HG02970 (cell line): ENCODE data around the gene ZW10.
"Not testable (repeated sequence)": the region's sequence is repeated elsewhere in the genome, so short reads cannot be mapped to it uniquely, and the experiment has no call there.

Source experiments
- ATAC-seq: cut with Tn5 transposase; IDR thresholded peaks from one replicate; pipeline ENCODE4 v1.9.1; 2021; ENCODE audit warnings: mild to moderate bottlenecking, moderate library complexity, moderate number of reproducible peaks; ENCODE audit not compliant: unreplicated experiment, low FRiP score

ZW10 gene

DNA sequence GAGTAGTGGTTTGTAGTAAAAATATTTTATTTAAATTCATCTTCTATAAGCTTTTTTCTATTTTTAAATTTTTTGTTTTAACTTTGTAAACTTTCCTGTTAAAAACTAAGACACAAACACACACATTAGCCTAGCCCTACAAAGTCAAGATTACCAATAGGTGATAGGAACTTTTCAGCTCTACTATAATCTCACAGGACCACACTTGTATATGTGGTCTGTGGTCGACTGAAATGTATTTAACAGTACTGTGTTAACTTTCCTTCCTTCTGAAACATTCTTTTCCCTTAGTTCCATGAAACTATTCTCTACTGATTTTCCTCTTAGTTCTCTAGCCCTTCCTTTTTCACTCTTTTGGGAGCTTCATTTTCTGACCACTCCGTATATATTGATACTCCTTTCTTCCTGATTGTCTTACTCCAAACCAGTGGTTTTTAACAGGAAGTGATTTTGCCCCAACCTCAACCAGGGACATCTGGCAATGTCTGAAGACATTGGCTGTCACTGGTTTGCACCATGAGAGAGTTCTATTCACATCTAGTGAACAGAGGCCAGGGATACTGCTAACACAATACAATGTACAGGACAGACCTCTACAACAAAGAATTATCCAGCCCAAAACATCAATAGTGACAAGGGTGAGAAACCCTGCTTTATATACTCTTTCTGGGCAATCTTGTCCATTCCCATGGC lies 8.8 kb downstream of the ZW10 start:
- ATAC-seq, result no peak

DNA sequence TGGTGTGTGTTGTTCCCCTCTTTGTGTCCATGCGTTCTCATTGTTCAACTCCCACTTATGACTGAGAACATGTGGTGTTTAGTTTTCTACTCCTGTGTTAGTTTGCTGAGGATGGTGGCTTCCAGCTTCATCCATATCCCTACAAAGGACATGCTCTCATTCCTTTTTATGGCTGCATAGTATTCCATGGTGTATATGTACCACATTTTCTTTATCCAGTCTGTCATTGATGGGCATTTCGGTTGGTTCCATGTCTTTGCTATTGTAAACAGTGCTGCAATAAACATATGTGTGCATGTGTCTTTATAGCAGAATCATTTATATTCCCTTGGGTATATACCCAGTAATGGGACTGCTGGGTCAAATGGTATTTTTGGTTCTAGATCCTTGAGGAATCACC lies 10.5 kb downstream of the ZW10 start:
- not testable (repeated sequence) for ATAC-seq

DNA sequence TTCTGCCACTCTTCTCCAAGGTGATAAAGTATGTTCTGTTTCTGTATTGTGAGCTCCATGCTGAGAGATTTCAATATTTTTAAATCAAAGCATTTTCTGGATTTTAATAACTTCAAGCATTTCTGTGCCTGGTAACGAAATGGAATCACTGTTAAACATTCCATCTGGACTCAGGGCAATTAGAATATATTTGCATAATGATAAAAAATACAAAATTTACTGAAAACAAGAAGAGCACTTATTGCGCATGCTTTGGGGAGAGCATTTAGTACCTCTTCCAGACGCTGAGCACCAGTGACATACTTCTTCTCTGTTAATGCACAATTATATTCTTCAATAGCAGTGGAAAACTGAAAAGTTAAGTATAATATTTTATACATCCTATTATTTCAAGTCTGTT lies 13.3 kb downstream of the ZW10 start:
- no peak for ATAC-seq

DNA sequence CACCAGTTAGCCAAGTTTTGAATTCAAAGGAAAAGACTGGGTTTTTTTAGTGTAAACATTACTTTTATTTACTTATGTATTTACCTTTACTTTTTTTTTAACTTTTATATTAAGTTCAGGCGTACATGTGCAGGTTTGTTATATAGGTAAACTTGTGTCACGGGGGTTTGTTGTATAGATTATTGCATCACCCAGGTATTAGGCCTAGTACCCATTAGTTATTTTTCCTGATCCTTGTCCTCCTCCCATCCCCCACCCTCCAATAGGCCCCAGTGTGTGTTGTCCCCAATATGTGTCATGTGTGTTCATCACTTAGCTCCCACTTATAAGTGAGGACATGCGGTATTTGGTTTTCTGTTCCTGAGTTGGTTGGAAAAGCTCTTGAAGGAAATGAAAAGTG lies 20.6 kb downstream of the ZW10 start:
- ATAC-seq, result no peak

DNA sequence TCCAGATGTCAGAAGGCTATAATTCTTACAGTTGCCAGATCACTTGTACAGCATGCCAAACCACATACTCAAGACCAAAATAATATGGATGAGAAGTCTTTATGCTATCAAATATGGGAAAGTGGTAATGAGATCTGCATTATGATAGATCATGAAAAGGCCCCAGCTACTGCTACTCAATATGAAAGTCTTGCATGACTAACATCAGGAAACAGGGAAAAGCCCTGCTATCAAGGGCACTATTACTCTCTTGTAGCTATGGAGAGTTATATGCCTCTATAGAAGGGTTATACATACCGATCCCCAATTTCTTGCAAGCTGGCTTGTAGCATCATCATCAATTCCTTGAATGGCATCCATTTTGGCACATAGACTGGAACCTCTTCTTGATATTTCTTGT lies 37.2 kb downstream of the ZW10 start:
- ATAC-seq, result no peak

DNA sequence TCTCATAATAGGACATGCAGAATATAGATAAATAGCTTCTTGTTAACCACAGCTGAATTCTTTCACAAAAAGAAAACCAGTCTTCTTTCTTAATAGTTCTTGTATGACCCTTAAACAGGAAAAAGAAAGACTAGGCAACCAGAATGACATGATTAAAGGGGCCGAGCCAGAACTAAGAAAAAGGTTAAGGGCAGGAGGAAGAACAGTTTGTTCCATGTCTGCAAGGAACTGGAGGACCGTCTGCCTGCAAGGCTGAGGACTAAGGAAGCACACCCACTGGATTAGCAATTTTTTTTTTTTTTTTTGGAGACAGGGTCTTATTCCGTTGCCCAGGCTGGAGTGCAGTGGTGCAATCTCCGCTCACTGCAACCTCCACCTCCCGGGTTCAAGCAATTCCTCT lies 41.4 kb downstream of the ZW10 start:
- ATAC-seq, result no peak

DNA sequence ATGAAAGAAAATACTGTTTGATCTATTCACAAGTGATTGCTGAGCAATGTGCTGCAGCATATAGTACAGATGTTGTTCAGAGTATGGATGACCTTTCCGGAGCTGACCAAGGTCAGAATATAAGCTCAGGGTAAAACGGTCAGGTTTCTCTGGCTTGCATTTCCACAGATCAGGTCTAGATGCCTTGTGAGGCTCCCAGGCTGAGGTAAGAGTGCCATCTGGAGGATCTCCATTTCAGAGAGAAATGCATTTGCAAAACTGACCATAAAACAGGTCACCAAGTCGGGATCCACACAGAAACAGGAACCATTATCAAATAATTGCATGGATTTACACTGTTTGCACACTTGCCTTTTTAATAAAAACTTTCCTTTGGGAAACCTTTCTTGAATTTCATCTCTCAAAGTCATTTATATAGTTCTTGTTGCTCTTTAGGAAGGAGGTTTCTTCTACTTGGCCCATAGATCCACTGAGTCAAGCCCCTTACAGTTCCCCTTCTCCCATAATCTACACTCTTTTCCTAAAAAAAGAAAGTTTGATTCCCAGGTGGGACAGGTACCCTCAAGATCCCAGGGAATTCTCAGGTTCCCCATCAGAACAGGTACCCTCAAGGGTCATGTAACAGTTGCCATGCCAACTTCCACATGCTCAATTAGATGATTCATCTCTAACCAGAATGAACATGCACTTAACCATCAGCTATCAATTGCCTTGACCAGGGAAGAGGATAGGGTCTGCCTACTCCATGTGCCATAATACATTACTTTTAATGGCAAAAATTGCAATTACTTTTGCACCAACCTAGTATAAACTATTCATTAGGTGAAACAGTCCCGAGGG lies 42.4 kb downstream of the ZW10 start:
- ATAC-seq, result no peak

DNA sequence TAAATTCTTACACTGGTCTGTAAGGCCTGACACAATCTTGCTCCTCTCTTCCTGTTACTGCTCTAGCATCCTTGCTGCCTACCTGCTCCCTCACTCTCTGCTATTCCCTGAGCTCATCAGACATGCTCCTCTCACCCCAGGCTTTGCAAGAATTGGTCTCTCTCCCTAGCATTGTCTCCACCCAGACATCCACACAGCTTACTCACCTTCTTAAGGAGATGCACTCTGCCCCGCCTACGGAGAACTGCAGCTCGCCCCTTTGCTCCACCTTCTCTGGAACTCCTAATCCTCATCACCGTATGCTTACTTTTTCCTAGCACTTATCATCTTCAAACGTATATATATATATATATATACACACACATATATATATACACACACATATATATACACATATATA lies 44.0 kb downstream of the ZW10 start:
- ATAC-seq, result no peak

DNA sequence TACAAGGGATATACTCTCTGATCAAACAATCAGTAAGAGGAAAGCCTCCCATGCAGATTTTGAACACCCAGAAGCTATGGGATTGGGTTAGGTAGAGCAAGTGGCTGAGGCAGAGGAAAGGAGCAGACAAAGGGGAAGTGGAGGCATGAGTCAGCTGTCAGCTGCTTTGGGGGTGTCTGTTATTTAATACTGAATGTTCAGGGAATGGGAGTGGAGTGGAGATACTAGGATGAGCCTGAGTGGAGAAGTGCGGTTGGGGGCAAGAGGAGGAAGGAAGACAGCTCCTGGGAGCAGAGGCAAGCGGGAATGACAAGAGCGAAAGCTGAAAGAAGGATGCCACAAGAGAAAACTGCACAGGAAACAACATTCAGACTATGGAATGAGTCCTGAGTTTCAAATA lies 44.7 kb downstream of the ZW10 start:
- no peak for ATAC-seq

DNA sequence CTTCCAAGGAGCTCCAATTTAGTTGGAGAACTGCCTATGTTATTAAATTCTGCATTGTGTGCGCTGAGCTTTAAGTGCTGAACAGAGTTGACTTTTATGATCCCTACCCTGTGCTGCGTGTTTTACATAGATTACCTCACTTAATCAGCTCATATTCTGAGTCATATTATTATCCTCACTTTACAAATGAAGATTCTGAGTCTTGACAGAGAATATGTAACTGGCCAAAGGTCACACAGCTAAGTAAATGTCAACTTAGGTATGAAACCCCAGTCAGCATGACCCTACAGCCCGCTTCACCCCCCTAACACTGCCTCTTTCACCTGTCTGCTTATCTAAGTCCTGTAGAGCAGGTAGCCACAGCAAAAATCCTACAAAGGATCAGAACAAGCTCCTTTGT lies 47.6 kb downstream of the ZW10 start:
- ATAC-seq, result no peak

DNA sequence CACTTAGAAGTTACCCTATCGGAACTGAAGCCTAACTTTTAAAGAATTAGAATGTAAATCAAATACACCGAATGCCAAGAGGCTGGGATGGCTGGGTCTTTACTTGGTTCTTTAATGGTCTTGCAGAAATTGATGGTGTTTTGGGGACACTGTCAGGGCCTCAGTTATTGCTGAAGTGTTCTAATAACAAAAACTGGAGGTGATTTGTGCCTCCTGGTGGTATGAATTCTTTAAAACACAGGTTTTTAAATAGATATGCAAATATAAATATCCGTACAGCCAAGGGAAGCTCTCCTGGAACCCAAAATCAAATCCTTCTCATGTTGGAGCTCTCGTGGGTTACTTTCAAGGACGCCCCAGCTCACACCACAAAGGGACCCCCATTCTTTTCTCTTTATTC lies 48.1 kb downstream of the ZW10 start:
- no peak for ATAC-seq

DNA sequence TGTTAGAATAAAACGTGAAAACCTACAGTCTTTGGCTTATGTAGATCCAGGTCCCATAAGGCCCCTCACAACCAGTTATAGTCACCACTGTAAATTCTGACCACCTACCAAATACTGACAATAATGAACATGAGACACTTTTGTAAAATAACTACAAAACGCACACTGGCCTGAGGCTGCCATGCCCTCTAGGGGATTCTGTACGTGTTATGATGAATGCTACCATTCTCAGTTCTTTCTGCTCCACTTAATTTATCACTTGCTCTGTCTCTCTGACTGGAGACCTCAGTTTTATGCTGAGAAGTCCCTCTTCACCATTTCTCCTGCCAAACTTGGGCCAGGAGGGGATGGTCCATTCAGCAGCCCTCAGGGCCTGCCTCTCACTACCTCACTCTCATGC lies 48.7 kb downstream of the ZW10 start:
- no peak for ATAC-seq

DNA sequence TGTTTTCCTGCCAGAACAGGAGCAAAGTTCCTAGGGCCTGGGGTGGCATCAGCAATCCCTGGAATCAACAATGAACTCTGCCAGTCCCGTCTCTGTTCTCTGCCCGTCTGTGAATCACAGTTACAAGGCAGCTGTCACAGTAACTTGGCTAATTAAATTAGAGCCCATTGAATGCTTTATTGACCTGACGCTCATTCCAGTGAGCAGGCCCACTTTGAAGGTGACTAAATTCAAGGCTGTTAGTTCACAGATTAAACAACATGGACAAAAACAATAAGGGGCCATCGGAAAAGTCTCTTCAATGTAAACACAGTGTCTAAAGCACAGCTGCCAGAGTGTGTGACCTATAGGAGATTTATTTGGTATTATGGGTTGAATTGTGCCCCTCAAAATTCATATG lies 49.7 kb downstream of the ZW10 start:
- ATAC-seq, result no peak

DNA sequence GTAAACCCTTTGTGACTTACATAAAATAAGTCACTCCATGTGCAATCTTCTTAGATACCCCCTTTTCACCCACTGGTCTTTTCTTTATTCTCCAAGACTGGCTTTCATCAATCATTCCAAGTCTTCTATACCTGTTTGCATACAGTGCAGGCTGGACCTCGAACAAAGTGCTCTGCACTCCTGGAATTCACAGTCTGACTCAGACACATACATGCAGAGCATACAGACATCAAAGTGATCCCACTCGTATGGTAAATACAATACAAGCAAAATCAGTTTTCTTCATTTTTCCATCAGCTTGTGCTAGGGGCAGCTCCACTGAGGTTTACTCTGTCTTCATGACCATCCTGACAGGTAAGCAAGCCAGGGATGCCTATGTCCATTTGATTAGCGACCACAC lies 50.6 kb downstream of the ZW10 start:
- ATAC-seq, result no peak

DNA sequence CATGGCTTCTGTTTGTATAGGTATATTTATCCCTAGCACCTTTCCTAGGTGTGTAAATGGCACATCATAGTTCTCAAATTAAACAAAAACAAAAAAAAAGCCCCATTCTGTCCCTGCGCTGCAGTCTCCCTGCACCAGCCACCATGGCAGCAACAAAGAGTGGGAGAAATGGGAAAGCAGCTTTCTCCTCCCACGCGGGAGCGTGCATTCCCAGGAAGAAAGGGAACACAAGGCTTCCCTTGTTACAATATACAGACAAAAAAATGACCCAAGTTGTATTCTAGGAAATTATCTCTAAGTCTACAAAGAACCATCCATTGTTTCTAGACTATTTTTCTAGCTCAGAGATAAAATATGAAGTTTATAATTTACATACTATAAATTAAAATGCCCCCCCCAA lies 51.3 kb downstream of the ZW10 start:
- no peak for ATAC-seq

DNA sequence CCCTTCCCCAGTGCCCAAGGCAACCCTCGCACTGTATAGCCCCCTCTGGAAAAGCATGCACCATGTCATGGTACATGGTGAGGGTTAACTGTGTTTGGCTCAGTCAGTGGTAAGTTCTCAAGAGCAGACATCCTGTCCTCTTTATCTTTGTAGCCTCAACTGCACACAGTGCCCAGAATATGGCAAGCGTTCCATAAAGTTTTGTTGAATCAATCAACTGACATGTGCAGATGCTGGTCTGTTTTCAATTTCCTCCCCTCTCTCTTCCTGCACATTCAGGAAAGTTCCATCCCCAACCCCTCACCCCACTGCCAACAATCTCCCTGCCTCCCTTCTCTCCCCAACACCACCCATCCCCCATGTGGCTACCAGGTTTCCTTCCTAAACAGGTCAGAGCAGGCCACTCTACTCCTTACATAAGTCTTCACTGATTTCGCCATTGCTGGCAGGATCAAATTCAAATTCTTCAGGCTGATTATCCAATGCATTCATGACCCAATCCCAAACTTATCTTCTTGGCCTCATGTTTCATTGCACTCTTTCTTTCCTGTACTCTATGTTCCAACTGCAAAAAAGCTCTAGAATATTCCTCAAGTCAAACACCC lies 51.9 kb downstream of the ZW10 start:
- no peak for ATAC-seq

DNA sequence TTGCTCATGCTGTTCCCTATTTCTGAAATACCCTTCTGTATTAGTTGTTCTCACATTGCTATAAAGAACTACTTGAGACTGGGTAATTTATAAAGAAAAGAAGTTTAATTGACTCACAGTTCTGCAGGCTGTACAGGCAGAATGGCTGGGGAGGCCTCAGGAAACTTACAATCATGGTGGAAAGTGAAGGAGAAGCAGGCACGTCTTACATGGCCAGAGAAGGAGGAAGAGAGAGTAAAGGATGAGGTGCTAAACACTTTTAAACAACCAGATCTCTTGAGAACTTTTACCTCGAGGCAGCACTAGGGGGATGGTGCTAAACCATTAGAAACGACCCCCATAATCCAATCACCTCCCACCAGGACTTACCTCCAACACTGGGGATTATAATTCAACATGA lies 53.0 kb downstream of the ZW10 start:
- not testable (repeated sequence) for ATAC-seq

DNA sequence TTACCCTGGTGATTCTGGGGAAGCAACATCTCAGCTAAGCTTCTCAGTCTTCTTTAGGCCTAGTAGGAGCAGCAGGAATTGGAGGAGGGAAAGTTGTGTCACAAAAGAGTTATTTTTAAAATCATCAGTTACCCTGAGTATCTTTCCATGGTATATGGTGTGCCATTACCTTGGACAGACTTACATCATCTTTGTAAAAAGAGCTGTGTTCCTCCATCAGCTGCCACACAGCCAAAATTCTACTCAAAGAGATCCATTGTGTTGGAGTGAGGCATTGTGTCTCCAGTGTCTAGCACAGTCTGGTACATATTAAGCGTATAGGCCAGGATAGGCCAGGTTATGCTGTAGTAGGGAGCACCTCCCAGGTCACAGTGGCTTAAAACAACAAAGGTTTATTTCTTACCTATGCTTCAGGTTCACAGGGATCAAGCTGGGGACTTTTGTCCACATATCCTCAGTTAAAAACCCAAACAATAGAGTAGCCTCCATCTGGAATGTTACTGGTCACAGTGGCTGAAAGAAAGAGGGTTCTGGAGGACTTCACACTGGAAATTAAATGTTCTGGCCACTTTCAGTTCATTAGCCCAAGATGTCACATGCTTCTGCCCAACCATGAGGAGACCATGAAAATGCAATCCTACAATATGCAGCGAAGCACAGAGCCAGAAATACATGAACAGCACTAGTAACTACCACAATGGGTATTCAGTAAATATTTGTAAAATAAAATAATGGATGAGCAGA lies 57.4 kb downstream of the ZW10 start:
- no peak for ATAC-seq

DNA sequence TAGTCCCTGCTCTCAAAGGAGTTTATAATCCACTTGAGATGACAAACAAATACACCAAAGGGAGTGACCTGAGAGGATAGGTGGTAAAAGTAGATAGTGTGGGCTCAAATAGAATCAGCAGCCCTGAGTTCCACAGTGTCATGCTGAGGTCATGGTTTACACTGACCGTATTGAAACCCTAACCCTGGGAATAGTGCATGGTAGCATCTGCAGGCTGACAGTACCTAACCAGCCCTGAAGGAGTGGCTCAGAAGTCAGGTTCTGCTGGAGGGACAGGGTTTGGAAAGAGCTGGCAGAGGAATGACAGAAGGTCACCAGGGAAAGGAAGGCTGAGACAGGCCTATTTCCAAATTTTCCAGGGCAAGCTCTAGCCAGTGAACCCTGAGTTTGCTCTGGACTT lies 58.2 kb downstream of the ZW10 start:
- ATAC-seq, result no peak

DNA sequence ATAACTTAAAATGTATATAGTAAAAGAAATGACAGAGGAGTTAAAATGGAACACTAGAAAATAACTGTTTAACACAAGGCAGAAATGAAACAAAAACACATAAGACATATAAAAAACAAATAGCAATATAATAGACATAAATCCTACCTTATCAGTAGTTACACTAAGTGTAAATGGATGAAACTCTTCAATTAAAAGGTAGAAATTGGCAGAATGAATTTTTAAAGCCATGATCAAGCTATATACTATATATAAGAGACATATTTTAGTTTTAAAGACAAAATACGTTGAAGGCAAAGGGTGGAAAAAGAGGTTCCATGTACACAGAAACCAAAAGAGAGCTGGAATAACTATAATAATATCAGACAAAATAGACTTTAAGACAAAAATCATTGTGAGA lies 62.5 kb downstream of the ZW10 start:
- no peak for ATAC-seq
